Tibial artery (tissue), 4 donors: ENCODE measurements around the gene CD200.

Experiments
- DNase-seq, 2 donors: peaks; one replicate each; pipeline ENCODE4 v3.0.0-alpha.2; 2019
- H3K27ac ChIP-seq, 2 donors: fragments of 200-600 bp; sonication (generic) in 1 of 2; 1 replicate in 1 of 2; 2 replicates in 1 of 2; pipeline ENCODE4 v1.5.1; 2018 to 2019; ENCODE audit warnings: mild to moderate bottlenecking in 1 of 2
- H3K27me3 ChIP-seq, 2 donors: fragments of 200-600 bp; sonication (generic) in 1 of 2; one replicate each; pipeline versions ENCODE4 v1.5.1 to v1.6.0; 2016 to 2019
- H3K36me3 ChIP-seq, 3 donors: fragments of 200-600 bp; sonication (generic) in 2 of 3; one replicate each; pipeline ENCODE4 v1.5.1; 2016 to 2019; ENCODE audit warnings: mild to moderate bottlenecking in 2 of 3
- H3K4me1 ChIP-seq, 4 donors: fragments of 200-600 bp; sonication (generic) in 2 of 4; 1 replicate in 3 of 4; 2 replicates in 1 of 4; pipeline ENCODE4 v1.5.1; 2016 to 2019
- H3K4me3 ChIP-seq, 2 donors: fragments of 200-600 bp; sonication (generic) in 1 of 2; 1 replicate in 1 of 2; 2 replicates in 1 of 2; pipeline ENCODE4 v1.5.1; 2018 to 2019; ENCODE audit warnings: mild to moderate bottlenecking in 2 of 2
- H3K9me3 ChIP-seq, 3 donors: fragments of 200-600 bp; sonication (generic) in 1 of 3; one replicate each; pipeline ENCODE4 v1.5.1; 2016 to 2019
- intact Hi-C: fragments of 100-400 bp; cut with DNase I; formaldehyde crosslinking; loops from one replicate; pipeline ENCODE4 v1.15.0; 2023; ENCODE audit warnings: low total_unique reads
- TF ChIP-seq, protein P1 (sequence below), 2 experiments: fragments of 200-600 bp in 1 of 2; fragments of 450-650 bp in 1 of 2; IDR thresholded peaks; one replicate each; pipeline ENCODE4 v1.5.1; 2017 to 2019; ENCODE audit warnings: antibody characterized with exemption in 2 of 2, mild to moderate bottlenecking in 1 of 2, moderate library complexity in 1 of 2

The CD200 gene

GRCh38 chr3:112333381-112334317, 693 bp downstream of the CD200 start:
- Histone ChIP-seq H3K27me3 (no peaks in the 10 kb centered on the region), H3K36me3 (no peaks in the 10 kb centered on the region), H3K9me3 (no peaks in the 10 kb centered on the region), H3K4me1 (peaks cover 0 to 49% (median 14%) of the 10 kb centered on the region in 4 donors), H3K4me3 (peak overlapping the region; percentile 66 to 78), H3K27ac (peak overlapping the region; percentile 86 to 92)
- TF ChIP-seq, protein P1, sequence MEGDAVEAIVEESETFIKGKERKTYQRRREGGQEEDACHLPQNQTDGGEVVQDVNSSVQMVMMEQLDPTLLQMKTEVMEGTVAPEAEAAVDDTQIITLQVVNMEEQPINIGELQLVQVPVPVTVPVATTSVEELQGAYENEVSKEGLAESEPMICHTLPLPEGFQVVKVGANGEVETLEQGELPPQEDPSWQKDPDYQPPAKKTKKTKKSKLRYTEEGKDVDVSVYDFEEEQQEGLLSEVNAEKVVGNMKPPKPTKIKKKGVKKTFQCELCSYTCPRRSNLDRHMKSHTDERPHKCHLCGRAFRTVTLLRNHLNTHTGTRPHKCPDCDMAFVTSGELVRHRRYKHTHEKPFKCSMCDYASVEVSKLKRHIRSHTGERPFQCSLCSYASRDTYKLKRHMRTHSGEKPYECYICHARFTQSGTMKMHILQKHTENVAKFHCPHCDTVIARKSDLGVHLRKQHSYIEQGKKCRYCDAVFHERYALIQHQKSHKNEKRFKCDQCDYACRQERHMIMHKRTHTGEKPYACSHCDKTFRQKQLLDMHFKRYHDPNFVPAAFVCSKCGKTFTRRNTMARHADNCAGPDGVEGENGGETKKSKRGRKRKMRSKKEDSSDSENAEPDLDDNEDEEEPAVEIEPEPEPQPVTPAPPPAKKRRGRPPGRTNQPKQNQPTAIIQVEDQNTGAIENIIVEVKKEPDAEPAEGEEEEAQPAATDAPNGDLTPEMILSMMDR (IDR thresholded peaks at IDR 0.05), result no peak
- intact Hi-C loops, result loop anchor here (10.0 kb wide), 1 partner anchor 81 kb away; no protein-coding TSS in a partner anchor
- peak; percentile 23 to 66 for DNase-seq

DNA sequence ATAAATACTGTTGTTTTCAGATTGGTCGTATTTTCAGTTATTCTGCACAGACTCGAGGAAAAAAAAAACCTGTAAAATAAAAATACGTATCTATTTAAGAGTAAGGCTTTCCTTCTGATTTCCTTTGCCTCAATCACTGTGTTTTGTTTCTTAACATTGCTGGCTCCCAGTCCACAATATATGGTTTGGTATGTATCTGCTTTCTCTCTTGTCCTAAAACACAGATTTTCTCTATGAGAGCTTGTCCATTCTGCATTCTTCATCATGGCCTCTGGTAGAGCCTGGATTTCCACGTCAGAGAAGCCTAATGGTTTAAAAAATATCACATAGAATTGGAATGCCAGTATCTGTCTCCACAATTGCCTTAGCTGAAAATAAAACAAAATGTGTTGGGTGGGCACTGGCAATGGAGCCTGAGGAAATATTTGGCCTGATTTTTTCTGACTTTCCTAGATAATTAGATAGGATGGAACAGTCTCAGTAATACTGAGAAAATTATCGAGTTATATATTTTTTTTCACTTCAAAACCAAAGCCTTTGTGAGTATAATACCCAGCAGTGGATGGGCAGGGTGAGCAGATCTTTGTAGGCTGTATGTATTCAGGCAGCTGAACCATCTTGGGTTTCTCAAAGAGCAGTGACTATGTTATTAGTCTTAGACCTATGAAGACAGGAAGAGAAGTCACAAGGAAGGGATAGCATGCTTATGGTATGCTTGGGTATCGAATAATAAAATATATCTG, 1.9 kb downstream of the CD200 start:
- no peaks in the 10 kb centered on the region for H3K36me3 ChIP-seq
- peak overlapping the region; percentile 66 to 78 for H3K4me3 ChIP-seq
- TF ChIP-seq, protein P1 (IDR thresholded peaks at IDR 0.05), result no peak
- DNase-seq, result no peak
- peaks cover 0 to 61% (median 19%) of the 10 kb centered on the region in 4 donors for H3K4me1 ChIP-seq
- peak overlapping the region; percentile 86 to 92 for H3K27ac ChIP-seq
- no peaks in the 10 kb centered on the region for H3K27me3 ChIP-seq
- intact Hi-C loops, result loop anchor here (10.0 kb wide), 1 partner anchor 80 kb away; no protein-coding TSS in a partner anchor
- no peaks in the 10 kb centered on the region for H3K9me3 ChIP-seq

GRCh38 chr3:112335434-112335781, 2.5 kb downstream of the CD200 start:
- Histone ChIP-seq H3K4me3 (no peak overlapping the region), H3K36me3 (no peaks in the 10 kb centered on the region), H3K27me3 (no peaks in the 10 kb centered on the region), H3K27ac (peak overlapping the region; percentile 86 to 92), H3K4me1 (peaks cover 0 to 67% (median 21%) of the 10 kb centered on the region in 4 donors), H3K9me3 (no peaks in the 10 kb centered on the region)
- no peak for DNase-seq
- intact Hi-C loops, result loop anchor here (10.0 kb wide), 1 partner anchor 79 kb away; no protein-coding TSS in a partner anchor
- TF ChIP-seq, protein P1 (IDR thresholded peaks at IDR 0.05), result no peak

- Histone ChIP-seq H3K4me1 (peaks cover 0 to 61% (median 23%) of the 10 kb centered on the region in 4 donors), H3K27me3 (no peaks in the 10 kb centered on the region), H3K27ac (peak overlapping the region; percentile 36 to 48), H3K9me3 (no peaks in the 10 kb centered on the region), H3K4me3 (no peak overlapping the region), H3K36me3 (peaks cover 0 to 1% (median 0%) of the 10 kb centered on the region in 3 donors)
- no peak for DNase-seq
- intact Hi-C loops, result loop anchor here (10.0 kb wide), 1 partner anchor 77 kb away; no protein-coding TSS in a partner anchor
- TF ChIP-seq, protein P1 (IDR thresholded peaks at IDR 0.05), result no peak
Observed at GRCh38 chr3:112338021-112338726, 5.2 kb downstream of the CD200 start.

GRCh38 chr3:112338727-112339056, 5.7 kb downstream of the CD200 start:
- DNase-seq, result no peak
- H3K27ac ChIP-seq, result peak overlapping the region; percentile 9 to 48
- intact Hi-C loops, result loop anchor here (10.0 kb wide), 1 partner anchor 76 kb away; no protein-coding TSS in a partner anchor

More at GRCh38 chr3:112338727-112339056, 5.7 kb downstream of the CD200 start:
- TF ChIP-seq, protein P1 (IDR thresholded peaks at IDR 0.05), result no peak
- Histone ChIP-seq H3K9me3 (no peaks in the 10 kb centered on the region), H3K4me3 (no peak overlapping the region), H3K4me1 (peaks cover 0 to 61% (median 23%) of the 10 kb centered on the region in 4 donors), H3K27me3 (no peaks in the 10 kb centered on the region), H3K36me3 (peaks cover 0 to 5% (median under 1%) of the 10 kb centered on the region in 3 donors)
